Measurements from ENCODE around the gene ZNF281.

Gene ZNF281

GRCh38 chr1:200372095-200372884 is 37.5 kb downstream of the ZNF281 start:
- Histone ChIP-seq H3K4me3 (IDR thresholded peaks at IDR 0.05; ENCODE audit: insufficient read depth, low read depth, low read length) (no peak overlapping the region), H4K20me1 (ENCODE audit: insufficient read depth) (no peaks in the 10 kb centered on the region), H3K79me2 (ENCODE audit: insufficient read depth, low read depth) (no peaks in the 10 kb centered on the region), H3K27ac (no peak overlapping the region), H2AFZ (ENCODE audit: low read depth) (no peak overlapping the region), H3K36me3 (ENCODE audit: insufficient read depth) (no peaks in the 10 kb centered on the region), H3K9ac (no peak overlapping the region), H3K27me3 (ENCODE audit: insufficient read depth, low read depth) (no peaks in the 10 kb centered on the region), H3K4me2 (no peak overlapping the region), H3K4me1 (ENCODE audit: low read depth, poor library complexity, severe bottlenecking) (no peaks in the 10 kb centered on the region)
- no peak for TF ChIP-seq CTCF (conservative IDR thresholded peaks at IDR 0.05; ENCODE audit: low read depth, low read length)

GRCh38 chr1:200369706-200370105 is 40.1 kb downstream of the ZNF281 start:
- Histone ChIP-seq H3K27me3 (ENCODE audit: insufficient read depth, low read depth) (no peaks in the 10 kb centered on the region), H3K36me3 (ENCODE audit: insufficient read depth) (no peaks in the 10 kb centered on the region), H3K4me1 (ENCODE audit: low read depth, poor library complexity, severe bottlenecking) (peaks cover 3% of the 10 kb centered on the region), H4K20me1 (ENCODE audit: insufficient read depth) (no peaks in the 10 kb centered on the region), H3K4me2 (no peak overlapping the region), H3K4me3 (IDR thresholded peaks at IDR 0.05; ENCODE audit: insufficient read depth, low read depth, low read length) (no peak overlapping the region), H3K27ac (no peak overlapping the region), H3K79me2 (ENCODE audit: insufficient read depth, low read depth) (no peaks in the 10 kb centered on the region), H2AFZ (ENCODE audit: low read depth) (no peak overlapping the region), H3K9ac (no peak overlapping the region)
- no peak for TF ChIP-seq CTCF (conservative IDR thresholded peaks at IDR 0.05; ENCODE audit: low read depth, low read length)

GRCh38 chr1:200369131-200369530 is 40.7 kb downstream of the ZNF281 start:
- H3K27me3 ChIP-seq (ENCODE audit: insufficient read depth, low read depth), result no peaks in the 10 kb centered on the region
- H3K4me3 ChIP-seq (IDR thresholded peaks at IDR 0.05; ENCODE audit: insufficient read depth, low read depth, low read length), result no peak overlapping the region
- TF ChIP-seq CTCF (conservative IDR thresholded peaks at IDR 0.05; ENCODE audit: low read depth, low read length), result no peak
- no peak overlapping the region for H3K27ac ChIP-seq
- no peaks in the 10 kb centered on the region for H4K20me1 ChIP-seq (ENCODE audit: insufficient read depth)
- H3K4me2 ChIP-seq, result no peak overlapping the region
- no peak overlapping the region for H3K9ac ChIP-seq
- peaks cover 9% of the 10 kb centered on the region for H3K4me1 ChIP-seq (ENCODE audit: low read depth, poor library complexity, severe bottlenecking)
- no peaks in the 10 kb centered on the region for H3K36me3 ChIP-seq (ENCODE audit: insufficient read depth)
- no peak overlapping the region for H2AFZ ChIP-seq (ENCODE audit: low read depth)
- H3K79me2 ChIP-seq (ENCODE audit: insufficient read depth, low read depth), result no peaks in the 10 kb centered on the region

- peaks cover 15% of the 10 kb centered on the region for H3K4me1 ChIP-seq (ENCODE audit: low read depth, poor library complexity, severe bottlenecking)
- H3K4me2 ChIP-seq, result no peak overlapping the region
- no peak overlapping the region for H3K4me3 ChIP-seq (IDR thresholded peaks at IDR 0.05; ENCODE audit: insufficient read depth, low read depth, low read length)
- H3K9ac ChIP-seq, result no peak overlapping the region
- no peaks in the 10 kb centered on the region for H4K20me1 ChIP-seq (ENCODE audit: insufficient read depth)
- no peaks in the 10 kb centered on the region for H3K79me2 ChIP-seq (ENCODE audit: insufficient read depth, low read depth)
- H3K27ac ChIP-seq, result no peak overlapping the region
- TF ChIP-seq CTCF (conservative IDR thresholded peaks at IDR 0.05; ENCODE audit: low read depth, low read length), result no peak
- H2AFZ ChIP-seq (ENCODE audit: low read depth), result no peak overlapping the region
- no peaks in the 10 kb centered on the region for H3K36me3 ChIP-seq (ENCODE audit: insufficient read depth)
- H3K27me3 ChIP-seq (ENCODE audit: insufficient read depth, low read depth), result no peaks in the 10 kb centered on the region
These were observed 41.3 kb downstream of the ZNF281 start for GRCh38 chr1:200368556-200368955.

Measured in KMS-11 (cell line).